Measurements from ENCODE around the gene BEGAIN.

Gene BEGAIN

GRCh38 chr14:100500128-100500527, 87.1 kb downstream of the BEGAIN start:
- no peak for DNase-seq

GRCh38 chr14:100498068-100498467, 89.1 kb downstream of the BEGAIN start:
- DNase-seq, result no peak

GRCh38 chr14:100495917-100496316, 91.3 kb downstream of the BEGAIN start:
- no peak for DNase-seq

GRCh38 chr14:100494645-100495044, 92.6 kb downstream of the BEGAIN start:
- no peak for DNase-seq

GRCh38 chr14:100490252-100490651, 97.0 kb downstream of the BEGAIN start:
- DNase-seq, result no peak

- no peak for DNase-seq
Measured at GRCh38 chr14:100488057-100488456, 99.2 kb downstream of the BEGAIN start.

- no peak for DNase-seq
Measured at GRCh38 chr14:100487304-100487703, 99.9 kb downstream of the BEGAIN start.
